Endothelial cell of umbilical vein (primary cell): ENCODE data around the gene CNTN5. TPM values are rescaled to one million over a fixed set of nuclear protein-coding genes. Genes with fewer than 3 reads are reported as not detected.

Experiments
- BruUV-seq: library from RNA; stranded (reverse); fragments of 400-500 nt; replicated peaks from 2 replicates; lab custom pipeline; 2021; lab: Mats Ljungman, UMichigan
- CTCF ChIA-PET: fragments of 300-600, 350-600 bp; sonication (Branson Sonifier 250); formaldehyde crosslinking; loops from one replicate; lab custom pipeline; 2021; ENCODE audit warnings: antibody characterized with exemption, inconsistent platforms; lab: Charles Lee
- POLR2A ChIA-PET: fragments of 300-600, 350-600 bp; sonication (Branson Sonifier 250); formaldehyde crosslinking; loops from one replicate; lab custom pipeline; 2021; ENCODE audit warnings: antibody characterized with exemption, inconsistent platforms; lab: Charles Lee
- DNase-seq: peaks from one replicate; pipeline ENCODE4 v3.0.0-alpha.2; 2011; ENCODE audit warnings: low read depth, low spot score
- FAIRE-seq: peaks from 2 replicates; lab custom pipeline; 2011; peaks lifted over from hg19 to GRCh38; lab: Jason Lieb, UNC
- H2AFZ ChIP-seq: 2 replicates; pipeline ENCODE4 v1.6.0; 2012; ENCODE audit warnings: low read depth, low read length, control low read depth, inconsistent platforms
- H3K27ac ChIP-seq: 2 replicates; pipeline ENCODE4 v1.5.1; 2011; ENCODE audit warnings: low read depth, mild to moderate bottlenecking, control low read depth, low read length, moderate library complexity; ENCODE audit not compliant: insufficient read depth
- H3K27me3 ChIP-seq, 2 experiments: 2 replicates each; pipeline versions ENCODE4 v1.6.0 to v1.6.1; 2011; ENCODE audit warnings: low read length in 2 of 2, mixed read lengths in 1 of 2; ENCODE audit not compliant: control insufficient read depth in 2 of 2, insufficient read depth in 2 of 2
- H3K36me3 ChIP-seq, 2 experiments: 2 replicates in 1 of 2; 3 replicates in 1 of 2; pipeline ENCODE4 v1.5.1; 2011; ENCODE audit warnings: low read length in 2 of 2, mild to moderate bottlenecking in 1 of 2, moderate library complexity in 1 of 2; ENCODE audit not compliant: control insufficient read depth in 2 of 2, insufficient read depth in 2 of 2; ENCODE audit errors: extremely low read depth in 1 of 2
- H3K4me1 ChIP-seq: 3 replicates; pipeline ENCODE4 v1.5.1; 2011; ENCODE audit warnings: mild to moderate bottlenecking, low read length; ENCODE audit not compliant: control insufficient read depth, insufficient read depth; ENCODE audit errors: extremely low read depth
- H3K4me2 ChIP-seq: 2 replicates; pipeline ENCODE4 v1.6.1; 2011; ENCODE audit warnings: low read length, control low read depth, mixed read lengths; ENCODE audit not compliant: insufficient read depth
- H3K4me3 ChIP-seq, 3 experiments: fragments of 200-600 bp in 1 of 3; sonication (generic), shearing (Covaris generic) in 1 of 3; replicated peaks in 1 of 3; 2 replicates each; pipeline ENCODE4 v1.5.1; 2011 to 2016; ENCODE audit warnings: control low read depth in 3 of 3, low read length in 3 of 3, mild to moderate bottlenecking in 2 of 3, inconsistent platforms in 1 of 3, low read depth in 1 of 3, moderate library complexity in 1 of 3; ENCODE audit not compliant: insufficient read depth in 1 of 3
- H3K79me2 ChIP-seq: 2 replicates; pipeline ENCODE4 v1.6.0; 2012; ENCODE audit warnings: low read length, inconsistent platforms; ENCODE audit not compliant: control insufficient read depth, insufficient read depth
- H3K9ac ChIP-seq: replicated peaks from 2 replicates; pipeline ENCODE3; 2011; ENCODE audit warnings: low read length, control low read depth; ENCODE audit not compliant: insufficient read depth; ENCODE audit errors: extremely low read depth
- H3K9me1 ChIP-seq: replicated peaks from 3 replicates; pipeline ENCODE4 v1.6.0; 2011; ENCODE audit warnings: mild to moderate bottlenecking, low read length; ENCODE audit not compliant: control insufficient read depth, insufficient read depth; ENCODE audit errors: extremely low read depth
- H3K9me3 ChIP-seq: replicated peaks from 2 replicates; pipeline ENCODE4 v1.5.1; 2012; ENCODE audit warnings: low read length, inconsistent platforms; ENCODE audit not compliant: control insufficient read depth, insufficient read depth
- H4K20me1 ChIP-seq: replicated peaks from 2 replicates; pipeline ENCODE3; 2011; ENCODE audit warnings: mild to moderate bottlenecking, low read length; ENCODE audit not compliant: control insufficient read depth, insufficient read depth; ENCODE audit errors: extremely low read depth
- EZH2 ChIP-seq: IDR thresholded peaks from 2 replicates; pipeline ENCODE4 v1.6.1; 2012; ENCODE audit warnings: borderline replicate concordance, low read depth, mild to moderate bottlenecking, moderate library complexity, low read length, inconsistent platforms; ENCODE audit not compliant: severe bottlenecking
- FOS ChIP-seq: IDR thresholded peaks from 2 replicates; pipeline ENCODE4 v1.6.1; 2011; ENCODE audit warnings: mild to moderate bottlenecking, low read length, moderate library complexity, borderline replicate concordance; ENCODE audit not compliant: insufficient read depth
- GATA2 ChIP-seq: IDR thresholded peaks from 2 replicates; pipeline ENCODE4 v1.7.0; 2011; ENCODE audit warnings: low read depth, mild to moderate bottlenecking, moderate library complexity, mixed read lengths, low read length; ENCODE audit not compliant: insufficient read length, insufficient read depth
- JUN ChIP-seq: IDR thresholded peaks from 2 replicates; pipeline ENCODE4 v1.6.1; 2011; ENCODE audit warnings: borderline replicate concordance, low read depth; ENCODE audit not compliant: insufficient read length, insufficient read depth
- MYC ChIP-seq: IDR thresholded peaks from one replicate; pipeline ENCODE4 v1.6.1; 2011; ENCODE audit warnings: mild to moderate bottlenecking, low read depth, low read length
- POLR2A ChIP-seq: IDR thresholded peaks from 2 replicates; pipeline ENCODE4 v1.6.1; 2012; ENCODE audit warnings: low read depth, mild to moderate bottlenecking, control low read depth, low read length
- POLR2AphosphoS5 ChIP-seq: IDR thresholded peaks from 2 replicates; pipeline ENCODE4 v1.6.1; 2012; ENCODE audit warnings: low read depth, mild to moderate bottlenecking, control low read depth, low read length, moderate library complexity; ENCODE audit not compliant: insufficient read depth
- dilution Hi-C: fragments of 300-500 bp; cut with MboI; formaldehyde crosslinking; loops from one replicate; pipeline ENCODE4 v1.15.0; 2019; ENCODE audit warnings: low sequenced_read_pairs; ENCODE audit not compliant: extremely low pct_ligation_motif_present
- intact Hi-C: fragments of 100-400 bp; cut with micrococcal nuclease; formaldehyde crosslinking; loops from one replicate; pipeline ENCODE4 v1.10.0; 2022
- polyA plus RNA-seq, 4 experiments: library from polyadenylated mRNA; depleted of rRNA in 3 of 4; stranded (reverse) in 3 of 4; unstranded in 1 of 4; fragments of >200 nt; gene quantifications; 2 replicates each; pipeline versions ENCODE4 v1.2.1 to v1.2.3, GENCODE V29; 2011 to 2012; ENCODE audit warnings: missing spikeins in 1 of 4
- total RNA-seq: library from RNA; stranded (reverse); gene quantifications from 2 replicates; pipeline ENCODE4 v1.2.3, GENCODE V29; 2021
- TF ChIP-seq, protein P1 (sequence below): IDR thresholded peaks from 2 replicates; pipeline ENCODE4 v1.6.1; 2011; ENCODE audit not compliant: insufficient read depth, insufficient read length
- TF ChIP-seq, protein P2 (sequence below), 2 donors: IDR thresholded peaks; 1 replicate in 1 of 2; 2 replicates in 1 of 2; pipeline ENCODE4 v1.5.1; 2011; ENCODE audit warnings: low read length in 2 of 2, mild to moderate bottlenecking in 2 of 2, moderate library complexity in 2 of 2, control low read depth in 1 of 2, inconsistent platforms in 1 of 2, low read depth in 1 of 2; ENCODE audit not compliant: insufficient read depth in 1 of 2; ENCODE audit errors: extremely low read depth in 1 of 2

Gene CNTN5
- total and polyA plus RNA-seq, 2 donors (not counting 3 experiments of a cell fraction or from before 2014, with no cell fraction given), result not detected

DNA sequence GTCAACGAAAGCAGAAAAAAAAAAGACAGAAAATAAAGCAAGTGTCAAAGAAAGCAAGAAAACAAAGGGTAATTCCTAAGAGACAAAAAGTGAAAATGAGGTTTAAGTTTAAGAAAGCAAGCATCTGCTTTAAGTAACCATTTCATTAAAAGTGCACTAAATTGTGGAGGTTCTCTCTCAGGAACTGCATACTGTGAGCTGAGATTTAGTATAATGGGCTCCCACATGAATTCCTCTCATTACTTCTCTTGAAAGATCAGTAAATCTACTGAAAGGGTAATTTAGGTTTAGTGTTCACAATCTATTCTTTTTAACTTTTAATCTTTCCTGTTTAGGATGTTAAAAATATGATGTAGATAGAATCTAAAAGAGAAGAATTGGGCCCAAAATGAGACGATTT, 1201.0 kb downstream of the CNTN5 start:
- Histone ChIP-seq H3K4me2 (no peak overlapping the region), H3K9me3 (peaks cover 2% of the 10 kb centered on the region), H3K4me1 (no peaks in the 10 kb centered on the region), H3K79me2 (no peaks in the 10 kb centered on the region), H3K9me1 (no peaks in the 10 kb centered on the region), H2AFZ (no peak overlapping the region), H3K36me3 (no peaks in the 10 kb centered on the region), H3K4me3 (no peak overlapping the region), H3K9ac (no peak overlapping the region), H4K20me1 (no peaks in the 10 kb centered on the region), H3K27ac (no peak overlapping the region), H3K27me3 (no peaks in the 10 kb centered on the region)
- ChIA-PET POLR2A (no interaction called here), CTCF (no interaction called here)
- FAIRE-seq, result no peak
- no TSS peak for BruUV-seq
- no peak for TF ChIP-seq POLR2A
- no peak for TF ChIP-seq JUN
- TF ChIP-seq, protein P1, sequence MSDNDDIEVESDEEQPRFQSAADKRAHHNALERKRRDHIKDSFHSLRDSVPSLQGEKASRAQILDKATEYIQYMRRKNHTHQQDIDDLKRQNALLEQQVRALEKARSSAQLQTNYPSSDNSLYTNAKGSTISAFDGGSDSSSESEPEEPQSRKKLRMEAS, result no peak
- no peak for TF ChIP-seq FOS
- TF ChIP-seq POLR2AphosphoS5, result no peak
- no peak for TF ChIP-seq EZH2
- TF ChIP-seq GATA2, result no peak
- TF ChIP-seq, protein P2, sequence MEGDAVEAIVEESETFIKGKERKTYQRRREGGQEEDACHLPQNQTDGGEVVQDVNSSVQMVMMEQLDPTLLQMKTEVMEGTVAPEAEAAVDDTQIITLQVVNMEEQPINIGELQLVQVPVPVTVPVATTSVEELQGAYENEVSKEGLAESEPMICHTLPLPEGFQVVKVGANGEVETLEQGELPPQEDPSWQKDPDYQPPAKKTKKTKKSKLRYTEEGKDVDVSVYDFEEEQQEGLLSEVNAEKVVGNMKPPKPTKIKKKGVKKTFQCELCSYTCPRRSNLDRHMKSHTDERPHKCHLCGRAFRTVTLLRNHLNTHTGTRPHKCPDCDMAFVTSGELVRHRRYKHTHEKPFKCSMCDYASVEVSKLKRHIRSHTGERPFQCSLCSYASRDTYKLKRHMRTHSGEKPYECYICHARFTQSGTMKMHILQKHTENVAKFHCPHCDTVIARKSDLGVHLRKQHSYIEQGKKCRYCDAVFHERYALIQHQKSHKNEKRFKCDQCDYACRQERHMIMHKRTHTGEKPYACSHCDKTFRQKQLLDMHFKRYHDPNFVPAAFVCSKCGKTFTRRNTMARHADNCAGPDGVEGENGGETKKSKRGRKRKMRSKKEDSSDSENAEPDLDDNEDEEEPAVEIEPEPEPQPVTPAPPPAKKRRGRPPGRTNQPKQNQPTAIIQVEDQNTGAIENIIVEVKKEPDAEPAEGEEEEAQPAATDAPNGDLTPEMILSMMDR (IDR thresholded peaks at IDR 0.05; ENCODE audit: extremely low read depth in 1 of 2, insufficient read depth in 1 of 2, low read depth in 1 of 2, low read length in 2 of 2), result no peak
- TF ChIP-seq MYC, result no peak
- no peak for DNase-seq
- dilution Hi-C loops, result no loop called here
- intact Hi-C loops, result no loop called here
